Hematopoietic multipotent progenitor cell treated with erythropoietin and hydrocortisone succinate and interleukin-3 and kit ligand, for 8 days (in vitro differentiated cells): Measurements from ENCODE around the gene LAMTOR1.
"Not testable (repeated sequence)": the region's sequence is repeated elsewhere in the genome, so short reads cannot be mapped to it uniquely, and the experiment has no call there.

ENCODE experiments used
- DNase-seq: peaks from one replicate; pipeline ENCODE4 v3.0.0-alpha.2; 2015

LAMTOR1 gene

GRCh38 chr11:72102946-72103753, at the start of gene LAMTOR1:
TSS of gene LAMTOR1 (minus strand) at chr11:72103297. CDS start at chr11:72103224, 73 bp downstream.
- peak; percentile 99 for DNase-seq

GRCh38 chr11:72150882-72151281, 47.8 kb upstream of the LAMTOR1 start:
- DNase-seq = no peak

GRCh38 chr11:72146625-72147024, 43.5 kb upstream of the LAMTOR1 start:
- DNase-seq = no peak

GRCh38 chr11:72144807-72145565, 41.9 kb upstream of the LAMTOR1 start:
- no peak for DNase-seq

- DNase-seq = not testable (repeated sequence)
Observed at GRCh38 chr11:72142543-72142942, 39.4 kb upstream of the LAMTOR1 start.

GRCh38 chr11:72142086-72142485, 39.0 kb upstream of the LAMTOR1 start:
- DNase-seq = not testable (repeated sequence)

- no peak for DNase-seq
Observed at GRCh38 chr11:72141066-72141465, 38.0 kb upstream of the LAMTOR1 start.

- DNase-seq = no peak
Observed at GRCh38 chr11:72140661-72141060, 37.6 kb upstream of the LAMTOR1 start.

- no peak for DNase-seq
Observed at GRCh38 chr11:72139500-72139899, 36.4 kb upstream of the LAMTOR1 start.

- no peak for DNase-seq
Observed at GRCh38 chr11:72138821-72139390, 35.8 kb upstream of the LAMTOR1 start.

GRCh38 chr11:72136684-72137262, 33.7 kb upstream of the LAMTOR1 start:
- DNase-seq = no peak

GRCh38 chr11:72135891-72136683, 33.0 kb upstream of the LAMTOR1 start:
- no peak for DNase-seq

- not testable (repeated sequence) for DNase-seq
Observed at GRCh38 chr11:72135473-72135872, 32.4 kb upstream of the LAMTOR1 start, which contains the start of gene FOLR3. TSS of gene FOLR3 (plus strand) at chr11:72135725. CDS start at chr11:72135953, 228 bp downstream.

- no peak for DNase-seq
Observed at GRCh38 chr11:72132646-72133045, 29.5 kb upstream of the LAMTOR1 start.

GRCh38 chr11:72129381-72129780, 26.3 kb upstream of the LAMTOR1 start:
- DNase-seq = no peak

GRCh38 chr11:72127923-72128322, 24.8 kb upstream of the LAMTOR1 start:
- DNase-seq = no peak

- no peak for DNase-seq
Observed at GRCh38 chr11:72125956-72126355, 22.9 kb upstream of the LAMTOR1 start.

GRCh38 chr11:72124046-72124445, 20.9 kb upstream of the LAMTOR1 start:
- DNase-seq = no peak

GRCh38 chr11:72123117-72123653, 20.1 kb upstream of the LAMTOR1 start:
- no peak for DNase-seq

- no peak for DNase-seq
Observed at GRCh38 chr11:72122607-72123006, 19.5 kb upstream of the LAMTOR1 start.

GRCh38 chr11:72120930-72121329, 17.8 kb upstream of the LAMTOR1 start:
- no peak for DNase-seq

- DNase-seq = no peak
Observed at GRCh38 chr11:72119198-72119597, 16.1 kb upstream of the LAMTOR1 start.
